B cell (primary cell): ENCODE measurements around the gene PLEKHM2. TPM values are rescaled to one million over a fixed set of nuclear protein-coding genes. Genes with fewer than 3 reads are reported as not detected.

Experiments used
- ATAC-seq: fragments of 200-7000 bp; cut with Tn5 transposase; one replicate; pipeline ENCODE4 v1.10.0; 2021; ENCODE audit warnings: low read depth, mild to moderate bottlenecking, moderate number of reproducible peaks, moderate library complexity
- CTCF ChIA-PET: fragments of 350-600 bp; sonication (Branson Sonifier 250); formaldehyde crosslinking; loops from one replicate; lab custom pipeline; 2021; ENCODE audit warnings: antibody characterized with exemption, inconsistent platforms; lab: Charles Lee
- POLR2A ChIA-PET: fragments of 350-600 bp; sonication (Branson Sonifier 250); formaldehyde crosslinking; loops from one replicate; lab custom pipeline; 2021; ENCODE audit warnings: antibody characterized with exemption; lab: Charles Lee
- DNase-seq: peaks from one replicate; pipeline ENCODE4 v3.0.0; 2013
- H2AFZ ChIP-seq: 2 replicates; pipeline ENCODE4 v1.6.1; 2012; ENCODE audit warnings: mild to moderate bottlenecking, low read depth, low read length; ENCODE audit not compliant: insufficient read depth, poor library complexity, severe bottlenecking
- H3K27ac ChIP-seq, 2 donors: 1 replicate in 1 of 2; 2 replicates in 1 of 2; pipeline ENCODE4 v1.5.1; 2012 to 2013; ENCODE audit warnings: low read length in 2 of 2, mild to moderate bottlenecking in 2 of 2, moderate library complexity in 1 of 2
- H3K27me3 ChIP-seq, 4 experiments: fragments of 200-600 bp in 1 of 4; sonication (generic) in 1 of 4; replicated peaks in 1 of 4; 1 replicate in 2 of 4; 2 replicates in 2 of 4; pipeline versions ENCODE4 v1.6.1 to v1.7.0; 2013 to 2016; ENCODE audit warnings: low read length in 3 of 4, mild to moderate bottlenecking in 2 of 4, mixed read lengths in 1 of 4, moderate library complexity in 1 of 4; ENCODE audit not compliant: insufficient read depth in 4 of 4, control insufficient read depth in 3 of 4; ENCODE audit errors: control extremely low read depth in 1 of 4
- H3K36me3 ChIP-seq, 2 experiments: replicated peaks in 1 of 2; 1 replicate in 1 of 2; 2 replicates in 1 of 2; pipeline versions ENCODE4 v1.6.1 to v1.7.1; 2013; ENCODE audit warnings: low read length in 1 of 2; ENCODE audit not compliant: insufficient read depth in 2 of 2, control insufficient read depth in 1 of 2; ENCODE audit errors: control extremely low read depth in 1 of 2, extremely low read depth in 1 of 2
- H3K4me1 ChIP-seq, 2 donors: fragments of 200-600 bp in 1 of 2; sonication (generic) in 1 of 2; 1 replicate in 1 of 2; 2 replicates in 1 of 2; pipeline versions ENCODE4 v1.5.1 to v1.6.1; 2013 to 2017; ENCODE audit warnings: low read length in 2 of 2; ENCODE audit not compliant: control insufficient read depth in 2 of 2, insufficient read depth in 2 of 2
- H3K4me2 ChIP-seq: replicated peaks from 2 replicates; pipeline ENCODE3; 2012; ENCODE audit warnings: mild to moderate bottlenecking, low read depth, low read length; ENCODE audit not compliant: poor library complexity, severe bottlenecking
- H3K4me3 ChIP-seq, 5 experiments: fragments of 200-600 bp in 1 of 5; sonication (generic) in 1 of 5; 1 replicate in 3 of 5; 2 replicates in 2 of 5; pipeline versions ENCODE4 v1.5.1 to v1.7.0; 2011 to 2016; ENCODE audit warnings: low read length in 4 of 5, mild to moderate bottlenecking in 4 of 5, low read depth in 2 of 5, control low read depth in 1 of 5, moderate library complexity in 1 of 5; ENCODE audit not compliant: insufficient read depth in 1 of 5; ENCODE audit errors: control extremely low read depth in 1 of 5, extremely low read depth in 1 of 5
- H3K79me2 ChIP-seq: fragments of 200-600 bp; sonication (generic); one replicate; pipeline ENCODE4 v1.6.0; 2016; ENCODE audit warnings: low read length; ENCODE audit not compliant: control insufficient read depth, insufficient read depth
- H3K9ac ChIP-seq: fragments of 200-600 bp; sonication (generic); 2 replicates; pipeline ENCODE4 v1.6.1; 2017; ENCODE audit warnings: mild to moderate bottlenecking, low read length, moderate library complexity
- H3K9me3 ChIP-seq, 3 donors: one replicate each; pipeline versions ENCODE4 v1.6.1 to v1.7.1; 2013; ENCODE audit warnings: low read length in 2 of 3; ENCODE audit not compliant: control insufficient read depth in 2 of 3, insufficient read depth in 1 of 3; ENCODE audit errors: control extremely low read depth in 1 of 3
- H4K20me1 ChIP-seq: 2 replicates; pipeline ENCODE4 v1.6.0; 2012; ENCODE audit warnings: mild to moderate bottlenecking, low read length; ENCODE audit not compliant: insufficient read depth, control insufficient read depth, poor library complexity, severe bottlenecking
- H3K27ac Mint-ChIP-seq: one replicate; pipeline ENCODE4 v1.8.0; 2021; ENCODE audit warnings: mixed read lengths
- H3K27me3 Mint-ChIP-seq: one replicate; pipeline ENCODE4 v1.8.0; 2021; ENCODE audit warnings: mixed read lengths
- H3K4me1 Mint-ChIP-seq: one replicate; pipeline ENCODE4 v1.8.0; 2021; ENCODE audit warnings: mixed read lengths
- H3K4me3 Mint-ChIP-seq: one replicate; pipeline ENCODE4 v1.8.0; 2021; ENCODE audit warnings: mixed read lengths
- H3K9me3 Mint-ChIP-seq: one replicate; pipeline ENCODE4 v1.8.0; 2022; ENCODE audit warnings: mixed read lengths; ENCODE audit not compliant: insufficient read depth
- CTCF ChIP-seq: fragments of 200-600 bp; IDR thresholded peaks from one replicate; pipeline ENCODE4 v1.8.0; 2022; ENCODE audit warnings: antibody characterized with exemption, mild to moderate bottlenecking
- EZH2 ChIP-seq: IDR thresholded peaks from 2 replicates; pipeline ENCODE4 v1.6.1; 2012; ENCODE audit warnings: borderline replicate concordance, low read depth, mild to moderate bottlenecking, moderate library complexity, low read length; ENCODE audit not compliant: insufficient read depth, poor library complexity, severe bottlenecking
- WGBS: methylation state at CpG from one replicate; pipeline ENCODE4 v1.1.5; 2013; ENCODE audit warnings: missing lambda C conversion rate; ENCODE audit not compliant: insufficient coverage; 5-methylcytosine and 5-hydroxymethylcytosine counted together
- intact Hi-C: fragments of 100-400 bp; cut with micrococcal nuclease; formaldehyde crosslinking; loops from one replicate; pipeline ENCODE4 v1.10.0; 2022
- polyA plus RNA-seq: library from polyadenylated mRNA; depleted of rRNA; stranded (reverse); fragments of >200 nt; gene quantifications from 2 replicates; pipeline ENCODE4 v1.2.3, GENCODE V29; 2012
- total RNA-seq, 2 donors: library from RNA; stranded (reverse); fragments of 120-200 nt in 1 of 2; gene quantifications; 1 replicate in 1 of 2; 2 replicates in 1 of 2; pipeline versions ENCODE4 v1.2.3 to v1.2.4, GENCODE V29; 2013 to 2022

The PLEKHM2 gene
- total and polyA plus RNA-seq, 2 donors (not counting 1 experiment from before 2014, with no cell fraction given), result 99.7 to 120 TPM

GRCh38 chr1:15682936-15683341 is 1.2 kb upstream of the PLEKHM2 start:
- ATAC-seq (no peak), DNase-seq (peak; percentile 39)
- H3K36me3 ChIP-seq, result no peaks in the 10 kb centered on the region
- H3K27ac ChIP-seq, result peak overlapping the region; percentile 99
- H2AFZ ChIP-seq, result peak overlapping the region; percentile 32
- no peak for TF ChIP-seq CTCF
- TF ChIP-seq EZH2, result no peak
- H3K9me3 Mint-ChIP-seq, result no peaks in the 10 kb centered on the region
- 95% methylated on average over 4 of the region's 4 CpGs for WGBS
- H3K27me3 Mint-ChIP-seq, result no peaks in the 10 kb centered on the region
- peak overlapping the region in 1 of 5 experiments; percentile 18 for H3K4me3 ChIP-seq
- POLR2A ChIA-PET, result interaction anchor here (3.3 kb wide), 1 partner anchor 13 kb away, joined by 20 read pairs; no protein-coding TSS in a partner anchor
- H3K79me2 ChIP-seq, result peaks cover 44% of the 10 kb centered on the region
- peaks cover 8% of the 10 kb centered on the region for H4K20me1 ChIP-seq
- H3K4me1 ChIP-seq, result peaks cover 41 to 64% of the 10 kb centered on the region in 2 donors
- no peaks in the 10 kb centered on the region for H3K27me3 ChIP-seq
- H3K9ac ChIP-seq, result peak overlapping the region; percentile 6
- peaks cover 65% of the 10 kb centered on the region for H3K4me1 Mint-ChIP-seq
- peak overlapping the region; percentile 100 for H3K4me2 ChIP-seq
- CTCF ChIA-PET, result no interaction called here
- H3K4me3 Mint-ChIP-seq, result peak overlapping the region; percentile 76
- peak overlapping the region; percentile 95 for H3K27ac Mint-ChIP-seq
- peaks cover 0 to 10% (median 0%) of the 10 kb centered on the region in 3 donors for H3K9me3 ChIP-seq
- intact Hi-C loops, result loop anchor here (1.0 to 5.0 kb wide), 3 partner anchors 14 to 284 kb away; partner anchors contain the start of gene CASP9

- H4K20me1 ChIP-seq, result peaks cover 10% of the 10 kb centered on the region
- peaks cover 41 to 62% of the 10 kb centered on the region in 2 donors for H3K4me1 ChIP-seq
- 38% methylated on average over 18 of the region's 18 CpGs for WGBS
- H3K4me3 ChIP-seq, result peak overlapping the region; percentile 14 to 93 (median 85)
- Mint-ChIP-seq H3K4me3 (peak overlapping the region; percentile 76), H3K4me1 (peaks cover 65% of the 10 kb centered on the region), H3K27ac (peak overlapping the region; percentile 95), H3K27me3 (no peaks in the 10 kb centered on the region), H3K9me3 (no peaks in the 10 kb centered on the region)
- ChIA-PET POLR2A (no interaction called here), CTCF (no interaction called here)
- no peak for TF ChIP-seq EZH2
- no peak for TF ChIP-seq CTCF
- ATAC-seq (no peak), DNase-seq (peak; percentile 20)
- H3K36me3 ChIP-seq, result no peaks in the 10 kb centered on the region
- H3K4me2 ChIP-seq, result peak overlapping the region; percentile 100
- peaks cover 49% of the 10 kb centered on the region for H3K79me2 ChIP-seq
- peak overlapping the region; percentile 99 for H3K27ac ChIP-seq
- intact Hi-C loops, result loop anchor here (2.0 to 5.0 kb wide), 3 partner anchors 67 to 284 kb away; partner anchors contain the start of genes CASP9 and DDI2
- H3K27me3 ChIP-seq, result no peaks in the 10 kb centered on the region
- H3K9me3 ChIP-seq, result peaks cover 0 to 8% (median 0%) of the 10 kb centered on the region in 3 donors
- peak overlapping the region; percentile 98 for H3K9ac ChIP-seq
- H2AFZ ChIP-seq, result peak overlapping the region; percentile 71
Measured at GRCh38 chr1:15683345-15684039, 628 bp upstream of the PLEKHM2 start.
